ENCODE measurements around the gene ETV5. TPM values are rescaled to one million over a fixed set of nuclear protein-coding genes. Genes with fewer than 3 reads are reported as not detected.

Gene ETV5
- total and polyA plus RNA-seq, 9 of the 15 experiments (the other 6 are each of a cell fraction or from before 2014, with no cell fraction given): 9.2 to 25.9 (median 15.9) TPM

DNA sequence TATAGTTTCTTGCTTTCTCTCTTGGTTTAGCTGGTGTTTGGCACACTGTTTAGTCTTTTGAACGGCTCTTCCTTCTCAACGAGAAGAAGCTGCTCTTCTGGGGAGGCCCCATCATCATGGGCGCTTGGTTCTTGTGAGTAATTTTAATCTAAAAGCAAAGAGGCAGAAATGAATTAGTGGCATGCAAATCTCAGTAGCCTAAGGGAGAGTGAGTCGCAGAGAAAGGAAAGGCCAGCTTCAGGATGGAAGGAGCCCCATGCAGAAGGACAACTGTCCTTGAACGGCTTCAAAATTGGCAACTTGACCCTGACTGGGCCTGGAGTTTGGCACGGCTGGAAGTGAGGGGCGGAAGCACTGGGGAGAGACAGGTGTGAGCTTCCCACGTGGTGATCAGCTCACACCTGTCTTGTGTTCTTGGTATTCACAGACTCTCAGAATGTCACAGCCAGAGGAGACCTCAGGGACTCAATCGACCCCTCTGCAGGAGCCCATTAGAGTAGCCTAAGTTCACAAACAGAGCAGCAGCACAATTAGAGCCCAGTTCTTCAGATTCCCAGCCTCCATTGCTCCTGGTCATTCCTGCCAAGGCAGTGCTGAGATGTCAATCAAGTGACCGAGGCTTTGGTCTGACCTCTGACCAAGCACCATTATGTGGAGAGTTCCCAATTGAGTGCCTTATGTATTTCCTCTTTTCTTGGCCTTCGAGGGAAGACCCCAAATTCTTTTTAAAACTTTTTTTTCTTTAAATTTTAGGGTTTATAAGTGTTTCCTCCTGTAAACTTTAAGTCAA lies 41.3 kb upstream of the ETV5 start:
- H3K9me1 ChIP-seq (ENCODE audit: control insufficient read depth, insufficient read depth, low read length): no peaks in the 10 kb centered on the region
- no peaks in the 10 kb centered on the region for H3K79me2 ChIP-seq (ENCODE audit: control insufficient read depth, insufficient read depth, low read length)
- 0 out of 2 replicates have a peak, but pooled peaks cover 2% of the 10 kb centered on the region for H4K20me1 ChIP-seq (replicated peaks; ENCODE audit: control insufficient read depth, insufficient read depth, low read length)
- intact Hi-C loops (cut with micrococcal nuclease) (no loop called here), in situ Hi-C loops (cut with MboI) (no loop called here)
- CTCF ChIA-PET (ENCODE audit: low intra/inter-chr PET ratio): no interaction called here
- H3K4me2 ChIP-seq (ENCODE audit: insufficient read depth, low read length): no peak overlapping the region
- H3K9ac ChIP-seq (ENCODE audit: insufficient read depth in 1 of 2, low read depth in 2 of 2, low read length in 2 of 2): no peak overlapping the region
- H3K27ac ChIP-seq (ENCODE audit: extremely low read depth, low read depth, low read length): no peak overlapping the region
- no peak for ATAC-seq
- DNase-seq (ENCODE audit: extremely low read depth in 1 of 4, low spot score in 3 of 4): no peak
- H3K4me1 ChIP-seq (replicated peaks in 1 of 2; ENCODE audit: control insufficient read depth in 2 of 2, insufficient read depth in 2 of 2, low read length in 2 of 2): no peaks in the 10 kb centered on the region
- POLR2A ChIA-PET: interaction anchor here (1.1 kb wide), 1 partner anchor 11 kb away, joined by 3 read pairs; no protein-coding TSS in a partner anchor
- no peak overlapping the region for H2AFZ ChIP-seq (ENCODE audit: low read depth, low read length)
- H3K27me3 ChIP-seq (ENCODE audit: control insufficient read depth in 2 of 2, insufficient read depth in 2 of 2, low read length in 2 of 2): peaks cover 44 to 51% of the 10 kb centered on the region in 2 experiments
- H3K4me3 ChIP-seq: no peak overlapping the region
- BruUV-seq (replicated peaks): no TSS peak
- no peak for TF ChIP-seq E2F3 (CRISPR knock-in tag; IDR thresholded peaks at IDR 0.05)
- TF ChIP-seq, protein P1, sequence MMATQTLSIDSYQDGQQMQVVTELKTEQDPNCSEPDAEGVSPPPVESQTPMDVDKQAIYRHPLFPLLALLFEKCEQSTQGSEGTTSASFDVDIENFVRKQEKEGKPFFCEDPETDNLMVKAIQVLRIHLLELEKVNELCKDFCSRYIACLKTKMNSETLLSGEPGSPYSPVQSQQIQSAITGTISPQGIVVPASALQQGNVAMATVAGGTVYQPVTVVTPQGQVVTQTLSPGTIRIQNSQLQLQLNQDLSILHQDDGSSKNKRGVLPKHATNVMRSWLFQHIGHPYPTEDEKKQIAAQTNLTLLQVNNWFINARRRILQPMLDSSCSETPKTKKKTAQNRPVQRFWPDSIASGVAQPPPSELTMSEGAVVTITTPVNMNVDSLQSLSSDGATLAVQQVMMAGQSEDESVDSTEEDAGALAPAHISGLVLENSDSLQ (IDR thresholded peaks at IDR 0.05): peak; percentile 19; the same call in 1 of the 2 replicates
- 2% methylated on average over 11 of the region's 11 CpGs for WGBS (ENCODE audit: insufficient coverage, low coverage, missing lambda C conversion rate)
- H3K9me3 ChIP-seq (replicated peaks; ENCODE audit: control insufficient read depth, insufficient read depth, low read depth, low read length): no peaks in the 10 kb centered on the region
- H3K36me3 ChIP-seq (ENCODE audit: control insufficient read depth, insufficient read depth, low read length): no peaks in the 10 kb centered on the region
- no peak for FAIRE-seq

Measured in K562 (cell line).